ENCODE data around the gene WDR17. TPM values are rescaled to one million over a fixed set of nuclear protein-coding genes. Genes with fewer than 3 reads are reported as not detected.

The WDR17 gene
- total and polyA plus RNA-seq, 2 donors (not counting 1 experiment from before 2014, with no cell fraction given) = 1.7 to 4.5 TPM

DNA sequence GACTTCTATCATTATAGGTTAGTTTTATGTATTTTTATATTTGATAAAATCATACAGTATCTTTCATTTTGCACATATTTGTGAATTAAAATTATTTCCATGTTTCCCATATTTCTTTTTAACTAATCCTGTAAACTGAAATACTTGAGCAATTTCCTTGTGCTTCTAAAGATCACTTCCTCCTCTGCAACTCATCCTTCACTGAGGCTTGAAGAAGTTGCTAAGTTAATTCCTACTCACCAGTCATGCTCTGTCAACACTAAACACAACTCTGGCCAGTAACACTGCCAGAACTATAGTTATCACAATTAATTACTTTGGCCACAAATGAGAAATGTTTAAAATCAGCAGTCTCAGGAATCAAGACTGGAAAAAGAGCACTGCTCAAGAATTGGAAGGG is 123.0 kb downstream of the WDR17 start:
- no peak overlapping the region for H2AFZ ChIP-seq (ENCODE audit: low read length)
- H3K4me3 ChIP-seq (replicated peaks in 1 of 4; ENCODE audit: control extremely low read depth in 1 of 4, insufficient read depth in 1 of 4, low read depth in 3 of 4, low read length in 4 of 4) = no peak overlapping the region
- H3K27me3 ChIP-seq (ENCODE audit: control insufficient read depth, insufficient read depth, low read length) = no peaks in the 10 kb centered on the region
- no peaks in the 10 kb centered on the region for H3K79me2 ChIP-seq (ENCODE audit: control insufficient read depth, insufficient read depth, low read length)
- H3K36me3 ChIP-seq (ENCODE audit: control insufficient read depth, insufficient read depth, low read length) = no peaks in the 10 kb centered on the region
- H3K27ac ChIP-seq (ENCODE audit: insufficient read depth, low read length) = no peak overlapping the region
- peaks cover 8% of the 10 kb centered on the region for H3K4me1 ChIP-seq (ENCODE audit: control insufficient read depth, extremely low read depth, insufficient read depth, low read length)
- H3K9ac ChIP-seq (ENCODE audit: insufficient read depth, low read length) = no peak overlapping the region
- DNase-seq (ENCODE audit: low read depth in 2 of 2) = no peak
- no peaks in the 10 kb centered on the region for H3K9me3 ChIP-seq (ENCODE audit: control insufficient read depth, insufficient read depth, low read depth, low read length)
- H4K20me1 ChIP-seq (ENCODE audit: control insufficient read depth, extremely low read depth, insufficient read depth, low read length) = no peaks in the 10 kb centered on the region
- H3K4me2 ChIP-seq (ENCODE audit: extremely low read depth, insufficient read depth, low read length) = no peak overlapping the region
- TF ChIP-seq EZH2 (IDR thresholded peaks at IDR 0.05; ENCODE audit: low read length, missing control alignments) = no peak
- TF ChIP-seq, protein P1, sequence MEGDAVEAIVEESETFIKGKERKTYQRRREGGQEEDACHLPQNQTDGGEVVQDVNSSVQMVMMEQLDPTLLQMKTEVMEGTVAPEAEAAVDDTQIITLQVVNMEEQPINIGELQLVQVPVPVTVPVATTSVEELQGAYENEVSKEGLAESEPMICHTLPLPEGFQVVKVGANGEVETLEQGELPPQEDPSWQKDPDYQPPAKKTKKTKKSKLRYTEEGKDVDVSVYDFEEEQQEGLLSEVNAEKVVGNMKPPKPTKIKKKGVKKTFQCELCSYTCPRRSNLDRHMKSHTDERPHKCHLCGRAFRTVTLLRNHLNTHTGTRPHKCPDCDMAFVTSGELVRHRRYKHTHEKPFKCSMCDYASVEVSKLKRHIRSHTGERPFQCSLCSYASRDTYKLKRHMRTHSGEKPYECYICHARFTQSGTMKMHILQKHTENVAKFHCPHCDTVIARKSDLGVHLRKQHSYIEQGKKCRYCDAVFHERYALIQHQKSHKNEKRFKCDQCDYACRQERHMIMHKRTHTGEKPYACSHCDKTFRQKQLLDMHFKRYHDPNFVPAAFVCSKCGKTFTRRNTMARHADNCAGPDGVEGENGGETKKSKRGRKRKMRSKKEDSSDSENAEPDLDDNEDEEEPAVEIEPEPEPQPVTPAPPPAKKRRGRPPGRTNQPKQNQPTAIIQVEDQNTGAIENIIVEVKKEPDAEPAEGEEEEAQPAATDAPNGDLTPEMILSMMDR (conservative IDR thresholded peaks at IDR 0.05 in 1 of 2, IDR thresholded peaks at IDR 0.05 in 1 of 2; ENCODE audit: low read depth in 1 of 2, low read length in 2 of 2) = no peak

DNA sequence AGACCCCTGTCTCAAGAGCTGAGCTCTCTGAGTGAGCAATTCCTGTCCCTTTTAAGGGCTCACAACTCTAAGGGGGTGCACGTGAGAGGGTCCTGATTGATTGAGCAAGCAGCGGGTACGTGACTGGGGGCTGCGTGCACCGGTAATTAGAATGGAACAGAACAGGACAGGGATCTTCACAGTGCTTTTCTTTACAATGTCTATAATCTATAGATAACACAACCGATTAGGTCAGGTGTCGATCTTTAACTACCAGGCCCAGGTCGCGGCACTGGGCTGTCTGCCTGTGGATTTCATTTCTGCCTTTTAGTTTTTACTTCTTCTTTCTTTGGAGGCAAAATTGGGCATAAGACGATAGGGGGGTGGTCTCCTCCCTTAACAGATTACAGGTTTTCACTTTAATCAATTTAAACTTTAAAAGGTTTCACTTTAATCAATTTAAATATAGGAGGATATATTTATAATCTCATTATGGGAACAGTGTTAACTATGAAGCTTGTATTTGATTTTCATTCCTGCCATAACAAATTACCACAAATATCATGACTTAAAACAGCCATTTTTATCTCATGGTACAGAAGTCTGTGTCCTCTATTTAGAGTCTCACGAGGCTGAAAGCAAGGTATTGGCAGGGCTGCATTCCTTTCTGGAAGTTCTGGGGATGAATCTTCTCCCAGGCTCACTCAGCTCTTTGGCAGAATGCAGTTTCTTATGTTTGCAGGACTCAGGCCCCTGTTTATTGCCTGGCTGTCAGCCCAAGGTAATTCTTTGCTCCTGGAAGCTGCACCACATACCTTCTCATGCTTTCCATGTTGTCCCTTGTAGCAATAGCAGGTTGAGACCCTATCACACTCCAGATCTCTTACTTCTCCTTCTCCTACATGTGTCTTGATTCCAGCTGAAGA is 124.5 kb downstream of the WDR17 start:
- Histone ChIP-seq H3K4me2 (ENCODE audit: extremely low read depth, insufficient read depth, low read length) (no peak overlapping the region), H3K4me1 (ENCODE audit: control insufficient read depth, extremely low read depth, insufficient read depth, low read length) (peaks cover 12% of the 10 kb centered on the region), H3K27ac (ENCODE audit: insufficient read depth, low read length) (no peak overlapping the region)

GRCh38 chr4:176191974-176192373 is 126.3 kb downstream of the WDR17 start:
- Histone ChIP-seq H4K20me1 (ENCODE audit: control insufficient read depth, extremely low read depth, insufficient read depth, low read length) (no peaks in the 10 kb centered on the region), H3K79me2 (ENCODE audit: control insufficient read depth, insufficient read depth, low read length) (no peaks in the 10 kb centered on the region), H3K36me3 (ENCODE audit: control insufficient read depth, insufficient read depth, low read length) (no peaks in the 10 kb centered on the region), H3K4me3 (replicated peaks in 1 of 4; ENCODE audit: control extremely low read depth in 1 of 4, insufficient read depth in 1 of 4, low read depth in 3 of 4, low read length in 4 of 4) (no peak overlapping the region), H3K27ac (ENCODE audit: insufficient read depth, low read length) (no peak overlapping the region), H3K9ac (ENCODE audit: insufficient read depth, low read length) (no peak overlapping the region), H3K4me2 (ENCODE audit: extremely low read depth, insufficient read depth, low read length) (no peak overlapping the region), H3K9me3 (ENCODE audit: control insufficient read depth, insufficient read depth, low read depth, low read length) (no peaks in the 10 kb centered on the region), H3K27me3 (ENCODE audit: control insufficient read depth, insufficient read depth, low read length) (no peaks in the 10 kb centered on the region), H2AFZ (ENCODE audit: low read length) (no peak overlapping the region), H3K4me1 (ENCODE audit: control insufficient read depth, extremely low read depth, insufficient read depth, low read length) (peaks cover 11% of the 10 kb centered on the region)
- TF ChIP-seq, protein P1 (conservative IDR thresholded peaks at IDR 0.05 in 1 of 2, IDR thresholded peaks at IDR 0.05 in 1 of 2; ENCODE audit: low read depth in 1 of 2, low read length in 2 of 2) = no peak
- no peak for TF ChIP-seq EZH2 (IDR thresholded peaks at IDR 0.05; ENCODE audit: low read length, missing control alignments)
- DNase-seq (ENCODE audit: low read depth in 2 of 2) = peak; percentile 34 to 44

More for the DNA sequence above, 124.5 kb downstream of the WDR17 start:
- DNase-seq (ENCODE audit: low read depth in 2 of 2) = peak in 1 of 2 donors; percentile 47
- H3K79me2 ChIP-seq (ENCODE audit: control insufficient read depth, insufficient read depth, low read length) = no peaks in the 10 kb centered on the region
- H3K36me3 ChIP-seq (ENCODE audit: control insufficient read depth, insufficient read depth, low read length) = no peaks in the 10 kb centered on the region
- H2AFZ ChIP-seq (ENCODE audit: low read length) = no peak overlapping the region
- no peaks in the 10 kb centered on the region for H3K27me3 ChIP-seq (ENCODE audit: control insufficient read depth, insufficient read depth, low read length)
- TF ChIP-seq EZH2 (IDR thresholded peaks at IDR 0.05; ENCODE audit: low read length, missing control alignments) = no peak
- TF ChIP-seq, protein P1 (conservative IDR thresholded peaks at IDR 0.05 in 1 of 2, IDR thresholded peaks at IDR 0.05 in 1 of 2; ENCODE audit: low read depth in 1 of 2, low read length in 2 of 2) = no peak
- H4K20me1 ChIP-seq (ENCODE audit: control insufficient read depth, extremely low read depth, insufficient read depth, low read length) = no peaks in the 10 kb centered on the region
- H3K9ac ChIP-seq (ENCODE audit: insufficient read depth, low read length) = no peak overlapping the region
- H3K9me3 ChIP-seq (ENCODE audit: control insufficient read depth, insufficient read depth, low read depth, low read length) = no peaks in the 10 kb centered on the region
- no peak overlapping the region for H3K4me3 ChIP-seq (replicated peaks in 1 of 4; ENCODE audit: control extremely low read depth in 1 of 4, insufficient read depth in 1 of 4, low read depth in 3 of 4, low read length in 4 of 4)
